Stomach (tissue), 9 donors: ENCODE results near the gene AUH. TPM values are rescaled to one million over a fixed set of nuclear protein-coding genes. Genes with fewer than 3 reads are reported as not detected.
A peak's percentile ranks its signal among the peaks of the same experiment; 100 is the strongest.

Source experiments
- DNase-seq, 2 donors: peaks; one replicate each; pipeline versions ENCODE4 v3.0.0 to v3.0.0-alpha.2; 2013 to 2019
- H3K27ac ChIP-seq, 5 donors: fragments of 200-600 bp in 4 of 5; sonication (generic) in 4 of 5; one replicate each; pipeline ENCODE4 v1.5.1; 2013 to 2019; ENCODE audit warnings: mild to moderate bottlenecking in 1 of 5, moderate library complexity in 1 of 5
- H3K27me3 ChIP-seq, 3 donors: fragments of 200-600 bp; sonication (generic); one replicate each; pipeline ENCODE4 v1.5.1; 2017 to 2019; ENCODE audit warnings: mixed run types in 1 of 3
- H3K36me3 ChIP-seq, 4 donors: fragments of 200-600 bp; sonication (generic); 1 replicate in 3 of 4; 2 replicates in 1 of 4; pipeline ENCODE4 v1.5.1; 2016 to 2019
- H3K4me1 ChIP-seq, 4 donors: fragments of 200-600 bp; sonication (generic); one replicate each; pipeline ENCODE4 v1.5.1; 2016 to 2019
- H3K4me3 ChIP-seq, 4 donors: fragments of 200-600 bp; sonication (generic) in 3 of 4; one replicate each; pipeline ENCODE4 v1.5.1; 2016 to 2019; ENCODE audit warnings: mild to moderate bottlenecking in 1 of 4
- H3K9me3 ChIP-seq, 4 donors: fragments of 200-600 bp; sonication (generic); one replicate each; pipeline ENCODE4 v1.5.1; 2016 to 2019
- EP300 ChIP-seq: sonication (generic); formaldehyde crosslinking; IDR thresholded peaks from one replicate; pipeline ENCODE4 v1.6.1; 2017; ENCODE audit warnings: antibody characterized with exemption
- POLR2A ChIP-seq, 4 donors: fragments of 450-650 bp; IDR thresholded peaks; one replicate each; pipeline ENCODE4 v1.6.1; 2016; ENCODE audit warnings: antibody characterized with exemption in 4 of 4, control low read depth in 2 of 4, mild to moderate bottlenecking in 1 of 4, moderate library complexity in 1 of 4
- POLR2AphosphoS5 ChIP-seq, 3 donors: sonication (generic); formaldehyde crosslinking; IDR thresholded peaks; one replicate each; pipeline ENCODE4 v1.6.1; 2016; ENCODE audit warnings: antibody characterized with exemption in 3 of 3
- WGBS, 5 donors: extraction: QIAGEN DNeasy Blood & Tissue Kit in 3 of 5; methylation state at CpG; one replicate each; pipeline versions ENCODE4 v1.1.5 to v1.1.7; 2013 to 2018; 5-methylcytosine and 5-hydroxymethylcytosine counted together
- intact Hi-C: fragments of 100-400 bp; cut with DNase I; formaldehyde crosslinking; loops from one replicate; pipeline ENCODE4 v1.15.1; 2023; ENCODE audit warnings: low total_unique reads
- polyA plus RNA-seq, 3 donors: library from polyadenylated mRNA; stranded (reverse); fragments of 200-250 nt; gene quantifications; one replicate each; pipeline ENCODE4 v1.2.3, GENCODE V29; 2013
- total RNA-seq, 5 donors: library from RNA; depleted of rRNA; stranded (reverse); fragments of >200 nt; gene quantifications; one replicate each; pipeline versions ENCODE4 v1.1.0 to v1.2.3, GENCODE V29; 2014 to 2016
- TF ChIP-seq, protein P1 (sequence below), 7 experiments: fragments of 450-650 bp in 4 of 7; fragments of 200-600 bp in 3 of 7; sonication (generic) in 3 of 7; IDR thresholded peaks; one replicate each; pipeline ENCODE4 v1.5.1; 2016 to 2019; ENCODE audit warnings: antibody characterized with exemption in 7 of 7, control low read depth in 2 of 7, mild to moderate bottlenecking in 1 of 7
- donor health status: healthy with polysubstance abuse.
- donor health status: Bipolar disorder and iron deficiency.
- donor health status: healthy.

Gene AUH
- total and polyA plus RNA-seq, 8 donors = 5.8 to 331 (median 24.5) TPM

DNA sequence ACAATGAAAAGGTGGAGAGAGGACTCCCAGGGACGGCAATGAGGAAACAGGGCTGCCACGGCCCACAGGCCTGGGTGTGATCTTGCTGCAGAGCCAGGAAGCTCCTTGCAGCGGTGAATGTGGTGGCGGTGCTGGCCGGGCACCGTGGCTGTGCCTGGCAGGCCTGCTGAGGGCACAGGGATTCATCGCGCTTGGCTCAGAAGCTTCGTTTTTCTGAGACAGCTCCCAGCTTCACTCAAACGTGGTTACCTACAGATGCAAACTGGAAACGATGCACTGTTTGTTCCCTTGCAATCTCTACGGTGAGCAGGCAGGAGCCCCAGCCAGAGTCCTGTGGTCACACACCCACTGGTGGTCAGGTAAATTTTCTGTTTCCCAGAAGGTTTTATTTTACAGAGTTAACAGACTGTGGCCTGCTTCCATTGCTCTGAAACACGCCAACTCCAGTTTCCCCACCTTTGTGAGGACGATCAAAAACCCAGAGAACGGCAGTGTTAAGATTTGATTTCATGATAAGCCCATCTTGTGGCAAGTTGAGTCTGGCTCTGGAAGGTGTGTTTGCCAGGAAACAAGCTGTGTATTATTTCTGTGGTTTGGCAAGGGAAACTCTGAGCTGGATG lies 183.9 kb downstream of the AUH start:
- no peak overlapping the region for H3K27ac ChIP-seq
- peak in 1 of 2 donors; percentile 26 for DNase-seq
- 51 to 62% (median 57%) methylated on average over 13 to 15 of the region's 15 CpGs for WGBS, 5 donors

DNA sequence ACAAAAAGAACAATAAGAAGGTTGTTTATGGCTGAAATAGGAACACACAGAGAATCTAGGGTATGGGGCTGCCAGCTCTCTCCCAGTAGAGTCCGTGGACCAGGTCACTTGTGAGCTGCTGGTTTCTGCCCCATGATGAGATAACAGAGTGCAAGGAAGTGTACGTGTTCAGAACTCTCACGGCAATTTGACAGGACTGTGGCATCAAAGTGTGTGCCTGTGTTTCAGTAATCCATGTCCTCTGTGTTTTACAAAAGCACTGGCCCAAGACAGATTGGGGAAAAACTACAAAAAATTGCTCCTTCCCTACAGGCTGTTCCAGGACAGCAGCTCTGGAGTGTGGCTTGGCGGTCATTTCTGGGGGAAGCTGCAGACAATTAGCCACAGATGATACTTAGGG lies 184.6 kb downstream of the AUH start:
- H3K27ac ChIP-seq = no peak overlapping the region
- H3K4me3 ChIP-seq = no peak overlapping the region
- no peak for TF ChIP-seq EP300
- TF ChIP-seq, protein P1, sequence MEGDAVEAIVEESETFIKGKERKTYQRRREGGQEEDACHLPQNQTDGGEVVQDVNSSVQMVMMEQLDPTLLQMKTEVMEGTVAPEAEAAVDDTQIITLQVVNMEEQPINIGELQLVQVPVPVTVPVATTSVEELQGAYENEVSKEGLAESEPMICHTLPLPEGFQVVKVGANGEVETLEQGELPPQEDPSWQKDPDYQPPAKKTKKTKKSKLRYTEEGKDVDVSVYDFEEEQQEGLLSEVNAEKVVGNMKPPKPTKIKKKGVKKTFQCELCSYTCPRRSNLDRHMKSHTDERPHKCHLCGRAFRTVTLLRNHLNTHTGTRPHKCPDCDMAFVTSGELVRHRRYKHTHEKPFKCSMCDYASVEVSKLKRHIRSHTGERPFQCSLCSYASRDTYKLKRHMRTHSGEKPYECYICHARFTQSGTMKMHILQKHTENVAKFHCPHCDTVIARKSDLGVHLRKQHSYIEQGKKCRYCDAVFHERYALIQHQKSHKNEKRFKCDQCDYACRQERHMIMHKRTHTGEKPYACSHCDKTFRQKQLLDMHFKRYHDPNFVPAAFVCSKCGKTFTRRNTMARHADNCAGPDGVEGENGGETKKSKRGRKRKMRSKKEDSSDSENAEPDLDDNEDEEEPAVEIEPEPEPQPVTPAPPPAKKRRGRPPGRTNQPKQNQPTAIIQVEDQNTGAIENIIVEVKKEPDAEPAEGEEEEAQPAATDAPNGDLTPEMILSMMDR (IDR thresholded peaks at IDR 0.05) = no peak
- no peak for TF ChIP-seq POLR2A (IDR thresholded peaks at IDR 0.05)
- no peak for TF ChIP-seq POLR2AphosphoS5 (IDR thresholded peaks at IDR 0.05)
- H3K9me3 ChIP-seq = peaks cover 0 to 3% (median under 1%) of the 10 kb centered on the region in 4 donors
- no peak for DNase-seq
- peaks cover 3 to 12% (median 6%) of the 10 kb centered on the region in 4 donors for H3K4me1 ChIP-seq
- H3K27me3 ChIP-seq = no peaks in the 10 kb centered on the region
- intact Hi-C loops = no loop called here
- WGBS, 5 donors = 79 to 91% (median 87%) methylated on average over 4 of the region's 4 CpGs
- no peaks in the 10 kb centered on the region for H3K36me3 ChIP-seq

More for the DNA sequence above, 183.9 kb downstream of the AUH start:
- Histone ChIP-seq H3K4me3 (no peak overlapping the region), H3K9me3 (no peaks in the 10 kb centered on the region), H3K27me3 (no peaks in the 10 kb centered on the region), H3K4me1 (peaks cover 3 to 12% (median 6%) of the 10 kb centered on the region in 4 donors), H3K36me3 (no peaks in the 10 kb centered on the region)
- TF ChIP-seq, protein P1 (IDR thresholded peaks at IDR 0.05) = no peak
- TF ChIP-seq POLR2AphosphoS5 (IDR thresholded peaks at IDR 0.05) (no peak), EP300 (no peak), POLR2A (IDR thresholded peaks at IDR 0.05) (no peak)
- intact Hi-C loops = no loop called here

DNA sequence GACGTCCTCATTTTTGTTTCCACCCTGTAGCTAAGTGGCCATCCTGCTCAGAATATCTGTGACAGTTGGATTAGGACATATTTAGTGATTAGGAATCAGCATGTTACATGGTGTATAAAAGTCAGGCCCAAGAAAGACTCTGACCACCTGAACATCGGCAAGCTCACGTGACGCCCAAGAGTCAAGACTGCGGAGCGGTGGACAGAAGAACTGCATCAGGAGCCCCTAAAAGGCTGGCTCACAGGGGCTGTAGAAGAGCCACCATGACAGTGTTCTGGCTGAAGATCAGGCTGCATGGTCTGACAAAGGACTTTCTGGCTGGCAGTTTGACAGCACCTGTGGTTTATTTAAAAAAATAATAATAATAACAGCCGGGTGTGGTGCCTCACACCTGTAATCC lies 185.3 kb downstream of the AUH start:
- Histone ChIP-seq H3K4me3 (no peak overlapping the region), H3K9me3 (peaks cover 0 to 9% (median 4%) of the 10 kb centered on the region in 4 donors), H3K4me1 (peaks cover 3 to 12% (median 6%) of the 10 kb centered on the region in 4 donors), H3K27ac (no peak overlapping the region), H3K36me3 (no peaks in the 10 kb centered on the region), H3K27me3 (no peaks in the 10 kb centered on the region)
- TF ChIP-seq, protein P1 (IDR thresholded peaks at IDR 0.05) = no peak
- TF ChIP-seq POLR2A (IDR thresholded peaks at IDR 0.05) (no peak), POLR2AphosphoS5 (IDR thresholded peaks at IDR 0.05) (no peak), EP300 (no peak)
- DNase-seq = peak in 1 of 2 donors; percentile 11
- intact Hi-C loops = no loop called here
- 96 to 97% (median 96%) methylated on average over 7 of the region's 7 CpGs for WGBS, 5 donors

DNA sequence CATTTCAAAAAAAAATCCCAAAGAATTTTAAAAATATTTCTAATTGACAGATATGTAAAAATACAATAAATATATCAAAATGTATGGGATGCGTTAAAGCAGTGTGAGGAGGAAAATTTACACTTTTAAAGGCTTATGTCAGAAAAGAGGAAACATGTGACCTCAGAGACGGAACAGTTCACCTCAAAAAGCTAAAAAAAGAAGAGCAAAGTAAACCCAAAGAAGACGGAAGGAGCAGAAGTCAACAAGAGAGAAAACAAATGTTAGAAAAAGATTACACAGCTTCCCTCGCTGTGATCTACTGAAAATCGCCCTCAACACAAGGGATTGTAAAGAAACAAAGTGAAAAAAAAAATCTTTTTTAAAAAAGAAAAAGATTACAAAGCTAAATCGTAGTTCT lies 186.9 kb downstream of the AUH start:
- Histone ChIP-seq H3K27ac (no peak overlapping the region), H3K27me3 (no peaks in the 10 kb centered on the region), H3K36me3 (no peaks in the 10 kb centered on the region), H3K4me1 (peaks cover 3 to 12% (median 6%) of the 10 kb centered on the region in 4 donors), H3K9me3 (peaks cover 0 to 24% (median 16%) of the 10 kb centered on the region in 4 donors), H3K4me3 (no peak overlapping the region)
- 44 to 70% (median 65%) methylated on average over 6 of the region's 6 CpGs for WGBS, 5 donors
- TF ChIP-seq POLR2AphosphoS5 (IDR thresholded peaks at IDR 0.05) (no peak), POLR2A (IDR thresholded peaks at IDR 0.05) (no peak), EP300 (no peak)
- TF ChIP-seq, protein P1 (IDR thresholded peaks at IDR 0.05) = no peak
- DNase-seq = no peak
- intact Hi-C loops = no loop called here
